Mesenchymal stem cell (in vitro differentiated cells and primary cell): Measurements from ENCODE around the gene TK2.

Experiments used
- DNase-seq: peaks from one replicate; pipeline ENCODE4 v3.0.0-alpha.2; 2013
- H2AFZ ChIP-seq: one replicate; pipeline ENCODE4 v1.6.1; 2013; ENCODE audit warnings: low read depth, mild to moderate bottlenecking, control low read depth, inconsistent platforms, low read length, moderate library complexity
- H2AK5ac ChIP-seq: 2 replicates; pipeline ENCODE4 v1.6.1; 2013; ENCODE audit warnings: low read length, moderate library complexity, mild to moderate bottlenecking, inconsistent platforms; ENCODE audit not compliant: severe bottlenecking
- H2BK120ac ChIP-seq: one replicate; pipeline ENCODE4 v1.6.1; 2013; ENCODE audit warnings: low read depth, mild to moderate bottlenecking, inconsistent platforms, low read length, moderate library complexity
- H2BK12ac ChIP-seq, 2 experiments: one replicate each; pipeline ENCODE4 v1.6.1; 2013; ENCODE audit warnings: inconsistent platforms in 2 of 2, low read length in 2 of 2, mild to moderate bottlenecking in 2 of 2, moderate library complexity in 2 of 2, control low read depth in 1 of 2
- H2BK15ac ChIP-seq: one replicate; pipeline ENCODE4 v1.6.1; 2013; ENCODE audit warnings: mild to moderate bottlenecking, low read depth, inconsistent platforms; ENCODE audit not compliant: poor library complexity, severe bottlenecking
- H2BK5ac ChIP-seq: 2 replicates; pipeline ENCODE4 v1.6.1; 2013; ENCODE audit warnings: low read depth, mild to moderate bottlenecking, low read length, control low read depth, inconsistent platforms; ENCODE audit not compliant: poor library complexity, severe bottlenecking
- H3K14ac ChIP-seq, 2 experiments: one replicate each; pipeline ENCODE4 v1.6.1; 2013; ENCODE audit warnings: inconsistent platforms in 2 of 2, low read length in 2 of 2, control low read depth in 1 of 2, mild to moderate bottlenecking in 1 of 2, moderate library complexity in 1 of 2
- H3K18ac ChIP-seq, 2 experiments: one replicate each; pipeline ENCODE4 v1.6.1; 2013; ENCODE audit warnings: inconsistent platforms in 2 of 2, low read length in 2 of 2, control low read depth in 1 of 2, low read depth in 1 of 2, mild to moderate bottlenecking in 1 of 2
- H3K23ac ChIP-seq, 2 experiments: one replicate each; pipeline ENCODE4 v1.6.1; 2013; ENCODE audit warnings: inconsistent platforms in 2 of 2, low read length in 2 of 2, mild to moderate bottlenecking in 2 of 2, moderate library complexity in 2 of 2, control low read depth in 1 of 2
- H3K27ac ChIP-seq: 2 replicates; pipeline ENCODE4 v1.5.1; 2013; ENCODE audit warnings: mild to moderate bottlenecking, moderate library complexity, low read length, control low read depth, inconsistent platforms; ENCODE audit not compliant: poor library complexity, severe bottlenecking
- H3K27me3 ChIP-seq, 2 experiments: 2 replicates each; pipeline versions ENCODE4 v1.6.1 to v1.7.0; 2013; ENCODE audit warnings: low read length in 2 of 2, mild to moderate bottlenecking in 2 of 2, moderate library complexity in 2 of 2, control low read depth in 1 of 2, inconsistent platforms in 1 of 2; ENCODE audit not compliant: control insufficient read depth in 1 of 2, insufficient read depth in 1 of 2
- H3K36me3 ChIP-seq, 2 experiments: 2 replicates each; pipeline versions ENCODE4 v1.6.1 to v1.7.0; 2013; ENCODE audit warnings: low read length in 2 of 2, control low read depth in 1 of 2, inconsistent platforms in 1 of 2, low read depth in 1 of 2, mild to moderate bottlenecking in 1 of 2; ENCODE audit not compliant: insufficient read depth in 2 of 2, control insufficient read depth in 1 of 2
- H3K4ac ChIP-seq, 2 experiments: one replicate each; pipeline ENCODE4 v1.6.1; 2013; ENCODE audit warnings: inconsistent platforms in 2 of 2, low read length in 2 of 2, mild to moderate bottlenecking in 2 of 2, moderate library complexity in 2 of 2, control low read depth in 1 of 2, low read depth in 1 of 2
- H3K4me1 ChIP-seq: 2 replicates; pipeline ENCODE4 v1.6.1; 2013; ENCODE audit warnings: low read depth, low read length, control low read depth; ENCODE audit not compliant: control insufficient read depth, insufficient read depth
- H3K4me2 ChIP-seq: 2 replicates; pipeline ENCODE4 v1.6.1; 2013; ENCODE audit warnings: low read length, mild to moderate bottlenecking, inconsistent platforms; ENCODE audit not compliant: poor library complexity, severe bottlenecking
- H3K4me3 ChIP-seq, 2 experiments: 2 replicates each; pipeline versions ENCODE4 v1.5.1 to v1.7.0; 2013; ENCODE audit warnings: low read length in 2 of 2, mild to moderate bottlenecking in 2 of 2, control low read depth in 1 of 2, low read depth in 1 of 2; ENCODE audit not compliant: insufficient read depth in 1 of 2
- H3K79me1 ChIP-seq: replicated peaks from 2 replicates; pipeline ENCODE4 v1.6.1; 2013; ENCODE audit warnings: mild to moderate bottlenecking, control low read depth, low read length, inconsistent platforms; ENCODE audit not compliant: poor library complexity, severe bottlenecking
- H3K9ac ChIP-seq: 2 replicates; pipeline ENCODE4 v1.7.0; 2013; ENCODE audit warnings: mild to moderate bottlenecking, low read length, moderate library complexity
- H3K9me3 ChIP-seq: 2 replicates; pipeline ENCODE4 v1.7.0; 2013; ENCODE audit warnings: mild to moderate bottlenecking, low read length; ENCODE audit not compliant: control insufficient read depth
- H4K8ac ChIP-seq: one replicate; pipeline ENCODE4 v1.6.1; 2013; ENCODE audit warnings: inconsistent platforms, mild to moderate bottlenecking, low read length, moderate library complexity
- H4K91ac ChIP-seq: one replicate; pipeline ENCODE4 v1.6.1; 2013; ENCODE audit warnings: mild to moderate bottlenecking, low read length, inconsistent platforms
- whole genome bisulfite sequencing: methylation state at CpG from one replicate; pipeline ENCODE4 v1.1.7; 2013; ENCODE audit warnings: mixed read lengths; 5-methylcytosine and 5-hydroxymethylcytosine counted together

TK2 gene

DNA sequence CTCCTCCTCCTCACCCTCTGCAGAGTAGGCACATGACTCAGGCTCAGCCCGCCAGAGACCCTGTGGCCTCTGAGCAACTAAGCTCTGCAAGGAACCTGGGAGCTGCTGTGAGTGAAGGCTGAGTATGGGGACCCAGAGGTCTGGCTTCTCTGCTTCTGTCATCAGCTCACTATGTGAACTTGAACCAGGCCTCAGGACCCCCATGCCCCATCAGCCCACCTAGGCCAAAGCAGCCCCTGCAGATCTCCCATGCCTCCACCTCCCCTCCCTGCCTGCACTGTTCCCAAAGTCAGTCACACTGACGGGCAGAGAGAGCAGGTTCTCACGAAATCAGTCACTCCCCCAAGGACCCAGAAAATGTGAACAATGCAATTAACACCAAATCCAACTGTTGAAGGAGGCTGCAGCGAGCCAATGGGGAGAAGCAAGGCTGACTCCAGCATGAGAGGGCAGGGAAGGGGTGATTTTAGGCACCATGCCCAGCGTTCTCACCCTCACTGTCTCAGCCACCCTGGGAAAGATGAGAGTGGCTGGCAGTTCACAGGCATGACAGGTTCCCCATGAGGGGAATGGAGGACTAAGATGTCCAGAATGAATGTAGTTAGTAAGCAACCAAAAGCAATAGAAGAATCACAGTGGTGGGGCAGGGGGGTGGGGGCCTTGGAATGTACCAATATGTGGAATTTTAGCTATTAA is 62.2 kb downstream of the TK2 start:
- Histone ChIP-seq H2BK120ac (no peak overlapping the region), H3K9ac (peak overlapping the region; percentile 57), H3K27me3 (no peaks in the 10 kb centered on the region), H4K8ac (peak overlapping the region; percentile 50), H3K4me3 (no peak overlapping the region), H4K91ac (no peak overlapping the region), H3K23ac (no peak overlapping the region), H3K4ac (no peak overlapping the region), H3K4me1 (peaks cover 36% of the 10 kb centered on the region), H3K36me3 (peaks cover 0 to under 1% of the 10 kb centered on the region in 2 experiments), H3K79me1 (no peaks in the 10 kb centered on the region), H3K9me3 (no peaks in the 10 kb centered on the region), H3K4me2 (no peak overlapping the region), H3K27ac (peak overlapping the region; percentile 73), H2AK5ac (peak overlapping the region; percentile 49), H2BK15ac (peak overlapping the region; percentile 28), H2BK5ac (no peak overlapping the region), H2AFZ (no peak overlapping the region), H2BK12ac (peak overlapping the region in 1 of 2 experiments; percentile 18), H3K18ac (no peak overlapping the region), H3K14ac (peak overlapping the region in 1 of 2 experiments; percentile 59)
- no peak for DNase-seq
- 84% methylated on average over 5 of the region's 5 CpGs for WGBS

- H3K27ac ChIP-seq: peak overlapping the region; percentile 73
- 96% methylated on average over 3 of the region's 3 CpGs for WGBS
- no peak overlapping the region for H3K14ac ChIP-seq
- peak overlapping the region; percentile 21 for H4K8ac ChIP-seq
- H3K4me3 ChIP-seq: no peak overlapping the region
- no peak overlapping the region for H2BK120ac ChIP-seq
- no peaks in the 10 kb centered on the region for H3K27me3 ChIP-seq
- no peak overlapping the region for H4K91ac ChIP-seq
- H3K9me3 ChIP-seq: no peaks in the 10 kb centered on the region
- H2BK15ac ChIP-seq: peak overlapping the region; percentile 31
- H3K18ac ChIP-seq: peak overlapping the region in 1 of 2 experiments; percentile 35
- no peak overlapping the region for H2BK5ac ChIP-seq
- peak overlapping the region; percentile 0 for H2AFZ ChIP-seq
- no peaks in the 10 kb centered on the region for H3K79me1 ChIP-seq
- peak overlapping the region in 1 of 2 experiments; percentile 16 for H2BK12ac ChIP-seq
- H3K9ac ChIP-seq: peak overlapping the region; percentile 57
- DNase-seq: peak; percentile 59
- H2AK5ac ChIP-seq: peak overlapping the region; percentile 49
- H3K36me3 ChIP-seq: no peaks in the 10 kb centered on the region
- no peak overlapping the region for H3K23ac ChIP-seq
- peak overlapping the region in 1 of 2 experiments; percentile 6 for H3K4ac ChIP-seq
- H3K4me2 ChIP-seq: no peak overlapping the region
- H3K4me1 ChIP-seq: peaks cover 36% of the 10 kb centered on the region
Measured at GRCh38 chr16:66486773-66487579, 62.9 kb downstream of the TK2 start.

GRCh38 chr16:66486199-66486772 is 63.6 kb downstream of the TK2 start:
- Histone ChIP-seq H2BK15ac (no peak overlapping the region), H3K36me3 (peaks cover 0 to 1% of the 10 kb centered on the region in 2 experiments), H2BK120ac (no peak overlapping the region), H3K9ac (peak overlapping the region; percentile 57), H4K8ac (peak overlapping the region; percentile 1), H3K4me2 (no peak overlapping the region), H3K79me1 (no peaks in the 10 kb centered on the region), H2BK12ac (peak overlapping the region in 1 of 2 experiments; percentile 16), H2AFZ (no peak overlapping the region), H3K27ac (peak overlapping the region; percentile 73), H3K27me3 (no peaks in the 10 kb centered on the region), H3K9me3 (no peaks in the 10 kb centered on the region), H3K4me1 (peaks cover 36% of the 10 kb centered on the region), H3K18ac (no peak overlapping the region), H3K23ac (no peak overlapping the region), H2BK5ac (no peak overlapping the region), H3K14ac (no peak overlapping the region), H4K91ac (no peak overlapping the region), H3K4ac (no peak overlapping the region), H2AK5ac (peak overlapping the region; percentile 28), H3K4me3 (no peak overlapping the region)
- 95% methylated on average over 10 of the region's 12 CpGs for WGBS
- DNase-seq: no peak

GRCh38 chr16:66485376-66485775 is 64.5 kb downstream of the TK2 start:
- Histone ChIP-seq H2AFZ (no peak overlapping the region), H3K14ac (peak overlapping the region in 1 of 2 experiments; percentile 9), H3K4ac (no peak overlapping the region), H3K18ac (no peak overlapping the region), H2AK5ac (peak overlapping the region; percentile 58), H2BK15ac (no peak overlapping the region), H2BK12ac (no peak overlapping the region), H3K9me3 (no peaks in the 10 kb centered on the region), H3K79me1 (no peaks in the 10 kb centered on the region), H3K4me3 (no peak overlapping the region), H3K4me2 (no peak overlapping the region), H3K27ac (no peak overlapping the region), H2BK5ac (peak overlapping the region; percentile 1), H4K91ac (no peak overlapping the region), H3K9ac (no peak overlapping the region), H3K23ac (no peak overlapping the region), H2BK120ac (no peak overlapping the region), H3K36me3 (peaks cover 0 to 8% of the 10 kb centered on the region in 2 experiments), H4K8ac (no peak overlapping the region), H3K27me3 (peaks cover 0 to under 1% of the 10 kb centered on the region in 2 experiments), H3K4me1 (peaks cover 32% of the 10 kb centered on the region)
- 92% methylated on average over 6 of the region's 6 CpGs for WGBS
- no peak for DNase-seq
